Panc1 (cell line): ENCODE measurements around the gene TTC9B.

Source experiments
- POLR2AphosphoS5 ChIP-seq: IDR thresholded peaks from 2 replicates; pipeline ENCODE4 v1.6.1; 2012; ENCODE audit warnings: mild to moderate bottlenecking, low read depth, low read length, moderate library complexity
- SIN3A ChIP-seq: IDR thresholded peaks from 2 replicates; pipeline ENCODE4 v1.6.1; 2012; ENCODE audit warnings: low read depth, mild to moderate bottlenecking, low read length, moderate library complexity, borderline replicate concordance; ENCODE audit not compliant: insufficient read depth

- TF ChIP-seq POLR2AphosphoS5 (no peak), SIN3A (no peak)
Observed at GRCh38 chr19:40223135-40223822, 5.1 kb upstream of the TTC9B start.
